ENCODE data around the gene LILRA2. TPM values are rescaled to one million over a fixed set of nuclear protein-coding genes. Genes with fewer than 3 reads are reported as not detected.

Gene LILRA2
- total RNA-seq, 1 experiment from 2014 or later = not detected

GRCh38 chr19:54532528-54532927, 41.1 kb upstream of the LILRA2 start:
- no peak overlapping the region for H3K4me3 Mint-ChIP-seq
- Histone ChIP-seq H3K9ac (ENCODE audit: extremely low read depth, insufficient read length, low read length) (no peak overlapping the region), H4K5ac (ENCODE audit: insufficient read length, low read depth, low read length) (no peak overlapping the region), H2BK15ac (ENCODE audit: low read depth, low read length) (no peak overlapping the region), H3K56ac (ENCODE audit: insufficient read length, low read depth, low read length) (no peak overlapping the region), H3K9me3 (ENCODE audit: control insufficient read depth, low read depth, low read length) (peaks cover 86% of the 10 kb centered on the region), H3K14ac (ENCODE audit: insufficient read depth, low read length) (no peak overlapping the region), H3T11ph (ENCODE audit: low read length) (no peak overlapping the region), H4K20me1 (ENCODE audit: control insufficient read depth, insufficient read depth, insufficient read length) (no peaks in the 10 kb centered on the region), H3K4me2 (ENCODE audit: insufficient read depth, insufficient read length, low read length) (no peak overlapping the region), H4K91ac (ENCODE audit: insufficient read length, low read depth, low read length) (no peak overlapping the region), H3K4me1 (ENCODE audit: insufficient read depth, low read length) (no peaks in the 10 kb centered on the region), H2BK5ac (ENCODE audit: insufficient read length, low read length) (no peak overlapping the region), H2AFZ (ENCODE audit: low read length) (no peak overlapping the region), H3K27ac (ENCODE audit: insufficient read length, low read depth, low read length) (no peak overlapping the region), H2BK12ac (ENCODE audit: insufficient read length, low read depth, low read length) (no peak overlapping the region), H3K23me2 (ENCODE audit: insufficient read length, low read depth, low read length, poor library complexity, severe bottlenecking) (no peaks in the 10 kb centered on the region), H3K27me3 (ENCODE audit: insufficient read depth, low read length) (no peaks in the 10 kb centered on the region), H2BK120ac (ENCODE audit: low read depth, low read length, poor library complexity, severe bottlenecking) (no peak overlapping the region), H3K18ac (ENCODE audit: insufficient read length, low read depth, low read length) (no peak overlapping the region), H2AK5ac (ENCODE audit: insufficient read length, low read length) (no peak overlapping the region), H2BK20ac (ENCODE audit: low read depth, low read length, poor library complexity, severe bottlenecking) (no peak overlapping the region), H3K79me1 (ENCODE audit: insufficient read depth, low read depth, low read length, poor library complexity, severe bottlenecking) (no peaks in the 10 kb centered on the region), H4K8ac (replicated peaks; ENCODE audit: insufficient read length, low read depth, low read length) (no peak overlapping the region), H3K23ac (ENCODE audit: insufficient read length, low read depth, low read length) (no peak overlapping the region), H3K4ac (ENCODE audit: low read depth, low read length) (no peak overlapping the region), H3K79me2 (ENCODE audit: insufficient read depth, low read length) (no peaks in the 10 kb centered on the region)
- H3K27me3 Mint-ChIP-seq (ENCODE audit: low read depth) = peaks cover 4% of the 10 kb centered on the region
- no peak for TF ChIP-seq CTCF (conservative IDR thresholded peaks at IDR 0.05)
- H3K9me3 Mint-ChIP-seq = peaks cover 92 to 94% of the 10 kb centered on the region in 2 experiments
- WGBS (ENCODE audit: extremely low coverage, insufficient read length, low lambda C conversion rate) = no CpG with 5 or more reads among the region's 4 CpGs
- peaks cover 7 to 38% (median 9%) of the 10 kb centered on the region in 3 experiments; a peak in 5 of 7 replicates for H3K36me3 Mint-ChIP-seq (ENCODE audit: insufficient read depth in 1 of 3, low read depth in 3 of 3)
- DNase-seq = no peak
- peak overlapping the region in 1 of 3 experiments; percentile 27; a peak in 1 of 7 replicates for H3K27ac Mint-ChIP-seq
- H3K4me1 Mint-ChIP-seq = no peaks in the 10 kb centered on the region
